ENCODE results near the gene TEX9. TPM values are rescaled to one million over a fixed set of nuclear protein-coding genes. Genes with fewer than 3 reads are reported as not detected.

The TEX9 gene
- total RNA-seq, 4 donors from 2014 or later: 4.2 to 9.2 (median 5.2) TPM

- 25 to 27% methylated on average over 1 of the region's 1 CpG for WGBS, 2 donors (ENCODE audit: low coverage in 1 of 2)
- Histone ChIP-seq H3K27ac (no peak overlapping the region), H3K36me3 (no peaks in the 10 kb centered on the region), H3K4me1 (no peaks in the 10 kb centered on the region), H3K4me3 (no peak overlapping the region), H3K9me3 (no peaks in the 10 kb centered on the region), H3K27me3 (no peaks in the 10 kb centered on the region)
- TF ChIP-seq POLR2A (IDR thresholded peaks at IDR 0.05): no peak
- no peak for TF ChIP-seq EP300 (IDR thresholded peaks at IDR 0.05)
- no peak for TF ChIP-seq CTCF (IDR thresholded peaks at IDR 0.05)
- no peak for TF ChIP-seq POLR2AphosphoS5 (IDR thresholded peaks at IDR 0.05)
- no peak for ATAC-seq
These were observed 13.9 kb upstream of the TEX9 start for GRCh38 chr15:56351353-56351752.

- no peaks in the 10 kb centered on the region for H3K4me1 ChIP-seq
- no peak overlapping the region for H3K27ac ChIP-seq
- no peaks in the 10 kb centered on the region for H3K9me3 ChIP-seq
- no peak for ATAC-seq
- H3K4me3 ChIP-seq: no peak overlapping the region
- TF ChIP-seq EP300 (IDR thresholded peaks at IDR 0.05): no peak
- TF ChIP-seq POLR2AphosphoS5 (IDR thresholded peaks at IDR 0.05): no peak
- no peak for TF ChIP-seq CTCF (IDR thresholded peaks at IDR 0.05)
- TF ChIP-seq POLR2A (IDR thresholded peaks at IDR 0.05): no peak
- WGBS, 2 donors (ENCODE audit: low coverage in 1 of 2): 87 to 94% methylated on average over 10 to 12 of the region's 12 CpGs
- no peaks in the 10 kb centered on the region for H3K27me3 ChIP-seq
- H3K36me3 ChIP-seq: no peaks in the 10 kb centered on the region
These were observed 13.2 kb upstream of the TEX9 start for GRCh38 chr15:56351957-56352506.

- no peaks in the 10 kb centered on the region for H3K36me3 ChIP-seq
- no peak overlapping the region for H3K4me3 ChIP-seq
- no peak for TF ChIP-seq POLR2AphosphoS5 (IDR thresholded peaks at IDR 0.05)
- no peak for TF ChIP-seq CTCF (IDR thresholded peaks at IDR 0.05)
- TF ChIP-seq POLR2A (IDR thresholded peaks at IDR 0.05): no peak
- TF ChIP-seq EP300 (IDR thresholded peaks at IDR 0.05): no peak
- 43 to 75% methylated on average over 1 of the region's 1 CpG for WGBS, 2 donors (ENCODE audit: low coverage in 1 of 2)
- H3K9me3 ChIP-seq: no peaks in the 10 kb centered on the region
- no peak for ATAC-seq
- H3K27me3 ChIP-seq: no peaks in the 10 kb centered on the region
- H3K27ac ChIP-seq: no peak overlapping the region
- H3K4me1 ChIP-seq: no peaks in the 10 kb centered on the region
These were observed 12.1 kb upstream of the TEX9 start for GRCh38 chr15:56353119-56353518.

DNA sequence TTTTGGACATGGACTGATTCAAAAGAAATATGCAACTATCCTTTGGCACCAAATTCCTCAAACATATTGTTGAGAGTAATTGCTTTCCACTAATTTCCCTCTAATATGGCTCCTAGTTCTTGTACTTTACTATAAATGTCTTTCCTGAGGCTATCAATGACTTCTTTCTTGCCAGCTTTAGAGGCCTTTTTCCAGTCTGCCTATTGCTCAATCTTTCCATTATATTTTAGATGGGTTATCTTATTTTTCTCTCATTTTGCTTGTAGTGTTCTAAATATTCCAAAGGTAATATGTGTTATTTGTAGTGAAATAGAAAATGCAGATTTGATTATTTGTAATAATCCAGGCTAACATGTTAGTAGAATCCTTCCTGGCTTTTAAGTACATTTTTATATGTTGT lies 11.5 kb upstream of the TEX9 start:
- no peak for ATAC-seq
- H3K27ac ChIP-seq: no peak overlapping the region
- no peaks in the 10 kb centered on the region for H3K4me1 ChIP-seq
- no peaks in the 10 kb centered on the region for H3K27me3 ChIP-seq
- H3K9me3 ChIP-seq: no peaks in the 10 kb centered on the region
- TF ChIP-seq POLR2A (IDR thresholded peaks at IDR 0.05) (no peak), POLR2AphosphoS5 (IDR thresholded peaks at IDR 0.05) (no peak), CTCF (IDR thresholded peaks at IDR 0.05) (no peak), EP300 (IDR thresholded peaks at IDR 0.05) (no peak)
- H3K4me3 ChIP-seq: no peak overlapping the region
- no peaks in the 10 kb centered on the region for H3K36me3 ChIP-seq

- no peak for ATAC-seq
- no peak for TF ChIP-seq CTCF (IDR thresholded peaks at IDR 0.05)
- H3K4me1 ChIP-seq: no peaks in the 10 kb centered on the region
- no peak overlapping the region for H3K27ac ChIP-seq
- no peaks in the 10 kb centered on the region for H3K36me3 ChIP-seq
- no peak overlapping the region for H3K4me3 ChIP-seq
- WGBS, 2 donors (ENCODE audit: low coverage in 1 of 2): 73 to 83% methylated on average over 1 to 2 of the region's 2 CpGs
- no peaks in the 10 kb centered on the region for H3K27me3 ChIP-seq
- peaks cover 0 to 1% (median 0%) of the 10 kb centered on the region in 3 donors for H3K9me3 ChIP-seq
These were observed 8.6 kb upstream of the TEX9 start for GRCh38 chr15:56356616-56357015.

Measured in gastroesophageal sphincter (tissue), 4 donors.